HepG2 (cell line): ENCODE measurements around the gene PHKB.

Source experiments
- CBX2 ChIP-seq, 2 experiments: fragments of 200-600 bp in 1 of 2; sonication (generic); formaldehyde crosslinking in 1 of 2; IDR thresholded peaks; 2 replicates each; pipeline versions ENCODE4 v1.7.0 to v1.8.1; 2018 to 2022; ENCODE audit warnings: low read depth in 2 of 2, low read length in 1 of 2, mild to moderate bottlenecking in 1 of 2, missing genetic modification reagents in 1 of 2
- CREB1 ChIP-seq, 2 experiments: fragments of 450-650 bp in 1 of 2; IDR thresholded peaks; 2 replicates each; pipeline ENCODE4 v1.6.1; 2016 to 2017; ENCODE audit warnings: control low read depth in 1 of 2, mild to moderate bottlenecking in 1 of 2, missing compliant biosample characterization in 1 of 2, missing genetic modification characterization in 1 of 2
- E2F1 ChIP-seq: sonication (generic); formaldehyde crosslinking; IDR thresholded peaks from 2 replicates; pipeline ENCODE4 v1.5.0; 2020; ENCODE audit warnings: missing genetic modification reagents
- EZH2 ChIP-seq: conservative IDR thresholded peaks from 2 replicates; pipeline ENCODE4 v1.6.1; 2012; ENCODE audit warnings: mild to moderate bottlenecking, low read depth, low read length, moderate library complexity
- MAFK ChIP-seq, 2 experiments: IDR thresholded peaks in 1 of 2; conservative IDR thresholded peaks in 1 of 2; 2 replicates each; pipeline ENCODE4 v1.6.1; 2011; ENCODE audit warnings: improper control_type of control experiment in 2 of 2, low read length in 2 of 2
- NCOA1 ChIP-seq: sonication (generic); formaldehyde crosslinking; IDR thresholded peaks from 2 replicates; pipeline ENCODE4 v1.9.0; 2021; ENCODE audit warnings: missing genetic modification reagents
- NFRKB ChIP-seq: fragments of 450-650 bp; IDR thresholded peaks from 2 replicates; pipeline ENCODE4 v1.6.1; 2017
- SIN3A ChIP-seq: IDR thresholded peaks from 2 replicates; pipeline ENCODE4 v1.6.1; 2011; ENCODE audit warnings: low read depth, mild to moderate bottlenecking, control low read depth, low read length, borderline replicate concordance
- XRCC5 ChIP-seq: fragments of 200-400 bp; formaldehyde crosslinking; optimal IDR thresholded peaks from 2 replicates; pipeline ENCODE3; 2017; ENCODE audit warnings: mild to moderate bottlenecking, low read length
- ZNF274 ChIP-seq: sonication (generic); formaldehyde crosslinking; IDR thresholded peaks from 2 replicates; pipeline ENCODE4 v1.5.1; 2020; ENCODE audit warnings: mild to moderate bottlenecking, missing genetic modification reagents
- ZNF547 ChIP-seq: sonication (generic); formaldehyde crosslinking; IDR thresholded peaks from 2 replicates; pipeline ENCODE4 v1.5.1; 2020; ENCODE audit warnings: mild to moderate bottlenecking, missing genetic modification reagents
- ZNF777 ChIP-seq: sonication (generic); formaldehyde crosslinking; IDR thresholded peaks from 2 replicates; pipeline ENCODE4 v1.4.0; 2020; ENCODE audit warnings: missing genetic modification reagents
- TF ChIP-seq, protein P1 (sequence below): sonication (generic); IDR thresholded peaks from 2 replicates; pipeline ENCODE4 v1.6.1; 2016; ENCODE audit warnings: low read depth, borderline replicate concordance
- TF ChIP-seq, protein P2 (sequence below): sonication (generic); formaldehyde crosslinking; IDR thresholded peaks from 2 replicates; pipeline ENCODE4 v1.5.0; 2020; ENCODE audit warnings: mild to moderate bottlenecking, missing genetic modification reagents, moderate library complexity

DNA sequence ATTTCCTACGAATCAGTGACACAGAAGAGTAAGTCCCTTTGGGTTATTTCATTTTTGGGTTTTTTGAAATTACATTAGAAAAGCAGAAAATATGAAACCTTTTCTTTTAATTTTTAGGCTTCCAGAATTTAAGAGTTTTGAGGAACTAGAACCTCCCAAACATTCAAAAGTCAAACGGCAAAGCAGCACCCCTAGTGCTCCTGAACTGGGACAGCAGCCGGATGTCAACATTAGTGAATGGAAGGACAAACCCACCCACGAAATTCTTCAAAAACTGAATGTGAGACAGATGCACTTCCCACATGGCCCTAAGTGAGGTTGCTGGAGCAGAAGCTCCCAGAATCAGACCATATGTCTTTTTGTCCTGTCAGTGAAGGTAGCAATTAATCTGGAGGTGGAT lies 199.4 kb downstream of the PHKB start:
- TF ChIP-seq E2F1 (CRISPR knock-in tag) (no peak), ZNF777 (CRISPR knock-in tag) (no peak), NCOA1 (CRISPR knock-in tag) (no peak), ZNF547 (CRISPR knock-in tag) (no peak), CREB1 (IDR thresholded peaks at IDR 0.05) (no peak), CREB1 (CRISPR knock-in tag; IDR thresholded peaks at IDR 0.05) (no peak), NFRKB (no peak), XRCC5 (no peak), CBX2 (IDR thresholded peaks at IDR 0.05; ENCODE audit: low read depth, low read length) (no peak), CBX2 (CRISPR knock-in tag; IDR thresholded peaks at IDR 0.05; ENCODE audit: low read depth) (no peak), EZH2 (no peak), ZNF274 (no peak), MAFK (conservative IDR thresholded peaks at IDR 0.05 in 1 of 2, IDR thresholded peaks at IDR 0.05 in 1 of 2; ENCODE audit: low read length in 2 of 2) (no peak), SIN3A (no peak)
- TF ChIP-seq, protein P1, sequence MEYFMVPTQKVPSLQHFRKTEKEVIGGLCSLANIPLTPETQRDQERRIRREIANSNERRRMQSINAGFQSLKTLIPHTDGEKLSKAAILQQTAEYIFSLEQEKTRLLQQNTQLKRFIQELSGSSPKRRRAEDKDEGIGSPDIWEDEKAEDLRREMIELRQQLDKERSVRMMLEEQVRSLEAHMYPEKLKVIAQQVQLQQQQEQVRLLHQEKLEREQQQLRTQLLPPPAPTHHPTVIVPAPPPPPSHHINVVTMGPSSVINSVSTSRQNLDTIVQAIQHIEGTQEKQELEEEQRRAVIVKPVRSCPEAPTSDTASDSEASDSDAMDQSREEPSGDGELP: no peak
- TF ChIP-seq, protein P2, sequence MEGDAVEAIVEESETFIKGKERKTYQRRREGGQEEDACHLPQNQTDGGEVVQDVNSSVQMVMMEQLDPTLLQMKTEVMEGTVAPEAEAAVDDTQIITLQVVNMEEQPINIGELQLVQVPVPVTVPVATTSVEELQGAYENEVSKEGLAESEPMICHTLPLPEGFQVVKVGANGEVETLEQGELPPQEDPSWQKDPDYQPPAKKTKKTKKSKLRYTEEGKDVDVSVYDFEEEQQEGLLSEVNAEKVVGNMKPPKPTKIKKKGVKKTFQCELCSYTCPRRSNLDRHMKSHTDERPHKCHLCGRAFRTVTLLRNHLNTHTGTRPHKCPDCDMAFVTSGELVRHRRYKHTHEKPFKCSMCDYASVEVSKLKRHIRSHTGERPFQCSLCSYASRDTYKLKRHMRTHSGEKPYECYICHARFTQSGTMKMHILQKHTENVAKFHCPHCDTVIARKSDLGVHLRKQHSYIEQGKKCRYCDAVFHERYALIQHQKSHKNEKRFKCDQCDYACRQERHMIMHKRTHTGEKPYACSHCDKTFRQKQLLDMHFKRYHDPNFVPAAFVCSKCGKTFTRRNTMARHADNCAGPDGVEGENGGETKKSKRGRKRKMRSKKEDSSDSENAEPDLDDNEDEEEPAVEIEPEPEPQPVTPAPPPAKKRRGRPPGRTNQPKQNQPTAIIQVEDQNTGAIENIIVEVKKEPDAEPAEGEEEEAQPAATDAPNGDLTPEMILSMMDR: no peak
